Measurements from ENCODE around the gene ZNF512B.

The ZNF512B gene

GRCh38 chr20:64006902-64007301 is 37.2 kb upstream of the ZNF512B start:
- no peak for ATAC-seq

GRCh38 chr20:64006490-64006889 is 36.8 kb upstream of the ZNF512B start:
- no peak for TF ChIP-seq SNAI2 (CRISPR knock-in tag; IDR thresholded peaks at IDR 0.05)
- TF ChIP-seq ISL1 (CRISPR knock-in tag; IDR thresholded peaks at IDR 0.05), result no peak
- no peak for TF ChIP-seq TOX (CRISPR knock-in tag; IDR thresholded peaks at IDR 0.05; ENCODE audit: borderline replicate concordance)
- TF ChIP-seq RARB (CRISPR knock-in tag; IDR thresholded peaks at IDR 0.05), result no peak
- no peak for TF ChIP-seq CSDC2 (CRISPR knock-in tag; IDR thresholded peaks at IDR 0.05)
- ATAC-seq, result no peak

More at GRCh38 chr20:64006902-64007301, 37.2 kb upstream of the ZNF512B start:
- TF ChIP-seq ZNF565 (CRISPR knock-in tag; conservative IDR thresholded peaks at IDR 0.05; ENCODE audit: low read depth) (no peak), BACH2 (CRISPR knock-in tag; IDR thresholded peaks at IDR 0.05; ENCODE audit: borderline replicate concordance) (no peak), PATZ1 (CRISPR knock-in tag; IDR thresholded peaks at IDR 0.05; ENCODE audit: borderline replicate concordance) (no peak)

GRCh38 chr20:64005394-64005793 is 35.7 kb upstream of the ZNF512B start:
- no peak for TF ChIP-seq PATZ1 (CRISPR knock-in tag; IDR thresholded peaks at IDR 0.05; ENCODE audit: borderline replicate concordance)
- TF ChIP-seq ZFP30 (CRISPR knock-in tag; IDR thresholded peaks at IDR 0.05), result no peak
- TF ChIP-seq ZNF70 (CRISPR knock-in tag; IDR thresholded peaks at IDR 0.05), result no peak
- no peak for TF ChIP-seq CSDC2 (CRISPR knock-in tag; IDR thresholded peaks at IDR 0.05)
- TF ChIP-seq ZFP3 (CRISPR knock-in tag; IDR thresholded peaks at IDR 0.05), result no peak
- TF ChIP-seq ZNF565 (CRISPR knock-in tag; conservative IDR thresholded peaks at IDR 0.05; ENCODE audit: low read depth), result no peak
- no peak for TF ChIP-seq POU6F1 (CRISPR knock-in tag; IDR thresholded peaks at IDR 0.05; ENCODE audit: borderline replicate concordance, low read depth)

GRCh38 chr20:64003960-64004725 is 34.4 kb upstream of the ZNF512B start:
- no peak for ATAC-seq
- TF ChIP-seq CSRNP3 (CRISPR knock-in tag; IDR thresholded peaks at IDR 0.05), result no peak
- TF ChIP-seq CSDC2 (CRISPR knock-in tag; IDR thresholded peaks at IDR 0.05), result no peak
- no peak for TF ChIP-seq ZNF8 (CRISPR knock-in tag; IDR thresholded peaks at IDR 0.05)
- no peak for TF ChIP-seq TCF4 (CRISPR knock-in tag; IDR thresholded peaks at IDR 0.05; ENCODE audit: borderline replicate concordance)
- no peak for TF ChIP-seq ARNTL (CRISPR knock-in tag; IDR thresholded peaks at IDR 0.05; ENCODE audit: borderline replicate concordance, low read depth)
- TF ChIP-seq ISL1 (CRISPR knock-in tag; IDR thresholded peaks at IDR 0.05), result no peak
- TF ChIP-seq ZFP30 (CRISPR knock-in tag; IDR thresholded peaks at IDR 0.05), result no peak

More at GRCh38 chr20:64005394-64005793, 35.7 kb upstream of the ZNF512B start:
- ATAC-seq, result no peak

- ATAC-seq, result no peak
- no peak for TF ChIP-seq CREB5 (CRISPR knock-in tag; IDR thresholded peaks at IDR 0.05; ENCODE audit: low read depth)
- TF ChIP-seq TSHZ2 (CRISPR knock-in tag; IDR thresholded peaks at IDR 0.05), result no peak
- TF ChIP-seq ISL1 (CRISPR knock-in tag; IDR thresholded peaks at IDR 0.05), result no peak
- TF ChIP-seq ZNF8 (CRISPR knock-in tag; IDR thresholded peaks at IDR 0.05), result no peak
- TF ChIP-seq ARNTL (CRISPR knock-in tag; IDR thresholded peaks at IDR 0.05; ENCODE audit: borderline replicate concordance, low read depth), result no peak
- no peak for TF ChIP-seq ZNF70 (CRISPR knock-in tag; IDR thresholded peaks at IDR 0.05)
- TF ChIP-seq POU6F1 (CRISPR knock-in tag; IDR thresholded peaks at IDR 0.05; ENCODE audit: borderline replicate concordance, low read depth), result no peak
- TF ChIP-seq ZC3H10 (CRISPR knock-in tag; IDR thresholded peaks at IDR 0.05), result no peak
- TF ChIP-seq GLIS3 (CRISPR knock-in tag; IDR thresholded peaks at IDR 0.05), result no peak
- no peak for TF ChIP-seq TOX (CRISPR knock-in tag; IDR thresholded peaks at IDR 0.05; ENCODE audit: borderline replicate concordance)
Measured at GRCh38 chr20:64001607-64002011, 31.9 kb upstream of the ZNF512B start.

Data from SK-N-SH treated with all-trans-retinoic acid at 6 μM for 48 hours (cell line).